WI38 (cell line): ENCODE data around the gene NEUROG2.

Experiments used
- H3K4me3 ChIP-seq: 2 replicates; pipeline ENCODE4 v1.5.1; 2011; ENCODE audit warnings: low read depth, mild to moderate bottlenecking, control low read depth, low read length
- CTCF ChIP-seq: IDR thresholded peaks from 2 replicates; pipeline ENCODE4 v1.5.1; 2012; ENCODE audit warnings: low read depth, mild to moderate bottlenecking, control low read depth, low read length

Gene NEUROG2

GRCh38 chr4:112552668-112553067 is 36.7 kb upstream of the NEUROG2 start:
- no peak for TF ChIP-seq CTCF
- H3K4me3 ChIP-seq, result no peak overlapping the region

GRCh38 chr4:112550728-112551127 is 34.7 kb upstream of the NEUROG2 start:
- TF ChIP-seq CTCF, result no peak
- H3K4me3 ChIP-seq, result no peak overlapping the region

- H3K4me3 ChIP-seq, result no peak overlapping the region
- no peak for TF ChIP-seq CTCF
These were observed 30.5 kb upstream of the NEUROG2 start for GRCh38 chr4:112546476-112546875.

- H3K4me3 ChIP-seq, result no peak overlapping the region
- no peak for TF ChIP-seq CTCF
These were observed 29.4 kb upstream of the NEUROG2 start for GRCh38 chr4:112545346-112545745.

GRCh38 chr4:112540695-112541094 is 24.7 kb upstream of the NEUROG2 start:
- H3K4me3 ChIP-seq, result no peak overlapping the region
- TF ChIP-seq CTCF, result no peak

GRCh38 chr4:112536123-112536522 is 20.1 kb upstream of the NEUROG2 start:
- TF ChIP-seq CTCF, result no peak

GRCh38 chr4:112532267-112532666 is 16.3 kb upstream of the NEUROG2 start:
- TF ChIP-seq CTCF, result no peak
- H3K4me3 ChIP-seq, result no peak overlapping the region

More at GRCh38 chr4:112536123-112536522, 20.1 kb upstream of the NEUROG2 start:
- H3K4me3 ChIP-seq, result no peak overlapping the region
